A549 (cell line): ENCODE results near the gene AP2B1. TPM values are rescaled to one million over a fixed set of nuclear protein-coding genes. Genes with fewer than 3 reads are reported as not detected.

Source experiments
- ATAC-seq, 2 experiments: fragments of 200-7000 bp in 1 of 2; fragments of >200 bp in 1 of 2; cut with Nextera tagmentation in 1 of 2; cut with Tn5 transposase in 1 of 2; 3 replicates each; pipeline versions ENCODE4 v1.8.0 to v1.9.1; 2018 to 2020; ENCODE audit warnings: mild to moderate bottlenecking in 1 of 2, moderate library complexity in 1 of 2
- CTCF ChIA-PET: fragments of 300-600 bp; sonication (Branson Sonifier 250); formaldehyde crosslinking; extraction: SDS; loops from one replicate; lab custom pipeline; 2021; ENCODE audit warnings: antibody characterized with exemption, inconsistent platforms; lab: Yijun Ruan, JAX
- POLR2A ChIA-PET: fragments of 350-600 bp; formaldehyde crosslinking; extraction: SDS; loops from one replicate; lab custom pipeline; 2021; ENCODE audit warnings: antibody characterized with exemption, inconsistent platforms; lab: Yijun Ruan, JAX
- DNase-seq, 2 experiments: peaks; one replicate each; pipeline versions ENCODE4 v3.0.0 to v3.0.0-alpha.2; 2011 to 2016; ENCODE audit warnings: low read depth in 1 of 2, low spot score in 1 of 2
- FAIRE-seq: peaks from 2 replicates; lab custom pipeline; 2011; peaks lifted over from hg19 to GRCh38; lab: Jason Lieb, UNC
- H3K27ac ChIP-seq, 2 experiments: fragments of >200 bp; sonication (Bioruptor Twin); formaldehyde crosslinking; 3 replicates each; pipeline ENCODE4 v1.5.1; 2016 to 2017
- H3K4me1 ChIP-seq: fragments of >200 bp; sonication (Bioruptor Twin); formaldehyde crosslinking; 3 replicates; pipeline ENCODE4 v1.6.1; 2016
- H3K4me2 ChIP-seq: fragments of >200 bp; sonication (Bioruptor Twin); formaldehyde crosslinking; 3 replicates; pipeline ENCODE4 v1.6.1; 2016
- H3K4me3 ChIP-seq: fragments of >200 bp; sonication (Bioruptor Twin); formaldehyde crosslinking; 3 replicates; pipeline ENCODE4 v1.5.1; 2016
- H3K9me3 ChIP-seq: fragments of >200 bp; sonication (Bioruptor Twin); formaldehyde crosslinking; 3 replicates; pipeline ENCODE4 v1.6.1; 2016
- ATOH8 ChIP-seq: fragments of 250-450 bp; sonication (Bioruptor Pico); IDR thresholded peaks from 2 replicates; pipeline ENCODE4 v1.5.0; 2020; ENCODE audit warnings: low read depth, mild to moderate bottlenecking, moderate library complexity
- BCL3 ChIP-seq: fragments of >200 bp; sonication (Bioruptor Twin); formaldehyde crosslinking; IDR thresholded peaks from 3 replicates; pipeline ENCODE4 v1.6.1; 2016
- CBX2 ChIP-seq: fragments of 200-600 bp; sonication (generic); IDR thresholded peaks from 2 replicates; pipeline ENCODE4 v1.6.1; 2016; ENCODE audit warnings: low read depth, mild to moderate bottlenecking, borderline replicate concordance
- CTCF ChIP-seq: fragments of >200 bp; sonication (Bioruptor Twin); formaldehyde crosslinking; IDR thresholded peaks from 3 replicates; pipeline ENCODE4 v1.5.1; 2016
- E2F6 ChIP-seq: IDR thresholded peaks from 2 replicates; pipeline ENCODE4 v1.6.1; 2012; ENCODE audit warnings: low read depth, borderline replicate concordance
- EHF ChIP-seq: fragments of 250-450 bp; sonication (Bioruptor Pico); IDR thresholded peaks from 2 replicates; pipeline ENCODE4 v1.5.0; 2020; ENCODE audit warnings: mild to moderate bottlenecking
- GATA3 ChIP-seq: IDR thresholded peaks from 2 replicates; pipeline ENCODE4 v1.6.1; 2012; ENCODE audit warnings: borderline replicate concordance
- HEYL ChIP-seq: fragments of 250-450 bp; sonication (Bioruptor Pico); IDR thresholded peaks from 2 replicates; pipeline ENCODE4 v1.8.0; 2021; ENCODE audit warnings: mild to moderate bottlenecking, moderate library complexity
- JUN ChIP-seq, 2 experiments: fragments of >200 bp; sonication (Bioruptor Twin); formaldehyde crosslinking; IDR thresholded peaks; 2 replicates in 1 of 2; 3 replicates in 1 of 2; pipeline ENCODE4 v1.6.1; 2016 to 2017
- MAZ ChIP-seq: fragments of 150-350 bp; IDR thresholded peaks from 2 replicates; pipeline ENCODE4 v1.6.1; 2014; ENCODE audit warnings: antibody characterized with exemption, low read depth, low read length, borderline replicate concordance
- NR3C1 ChIP-seq: fragments of >200 bp; sonication (Bioruptor Twin); formaldehyde crosslinking; IDR thresholded peaks from 3 replicates; pipeline ENCODE4 v1.6.1; 2017
- PBX3 ChIP-seq: IDR thresholded peaks from 2 replicates; pipeline ENCODE4 v1.6.1; 2012
- PHF8 ChIP-seq: fragments of 200-600 bp; sonication (generic); IDR thresholded peaks from 2 replicates; pipeline ENCODE4 v1.6.1; 2016; ENCODE audit warnings: low read depth, mild to moderate bottlenecking, antibody characterized with exemption, moderate library complexity, borderline replicate concordance
- RFX5 ChIP-seq: fragments of 450-650 bp; IDR thresholded peaks from 2 replicates; pipeline ENCODE4 v1.7.1; 2014; ENCODE audit warnings: antibody characterized with exemption, mild to moderate bottlenecking, moderate library complexity
- WGBS: methylation state at CpG from one replicate; pipeline ENCODE4 v1.1.6; 2017; ENCODE audit errors: missing lambda C conversion rate; 5-methylcytosine and 5-hydroxymethylcytosine counted together
- polyA plus RNA-seq, 4 experiments: library from polyadenylated mRNA; depleted of rRNA in 3 of 4; stranded (reverse); fragments of >200 nt; fragmentation: RNase III in 1 of 4; extraction: RNeasy Plus Mini Kit Qiagen cat#74134 plus additional on column Dnase treatment in 1 of 4; gene quantifications; 2 replicates in 3 of 4; 3 replicates in 1 of 4; pipeline ENCODE4 v1.2.3, GENCODE V29; 2011 to 2017
- TF ChIP-seq, protein P1 (sequence below): IDR thresholded peaks from 2 replicates; pipeline ENCODE4 v1.6.1; 2012
- TF ChIP-seq, protein P2 (sequence below): fragments of 150-350 bp; IDR thresholded peaks from 2 replicates; pipeline ENCODE4 v1.6.1; 2014; ENCODE audit warnings: low read depth, mild to moderate bottlenecking, low read length

Gene AP2B1
- polyA plus RNA-seq, 2 of the 4 experiments (the other 2 are of a cell fraction), result 110 to 278 TPM

- TF ChIP-seq PHF8 (peak; percentile 67; the same call in 1 of the 2 replicates), GATA3 (0 out of 2 replicates have a peak, but pooled peaks have one; percentile 22), BCL3 (0 out of 3 replicates have a peak, but pooled peaks have one; percentile 29), RFX5 (no peak), CTCF (peak; percentile 94), PBX3 (0 out of 2 replicates have a peak, but pooled peaks have one; percentile 12), JUN (IDR thresholded peaks at IDR 0.05) (peak in 1 of 2 experiments; percentile 54; a peak in 1 of 5 replicates), E2F6 (peak; percentile 91)
- TF ChIP-seq, protein P1, sequence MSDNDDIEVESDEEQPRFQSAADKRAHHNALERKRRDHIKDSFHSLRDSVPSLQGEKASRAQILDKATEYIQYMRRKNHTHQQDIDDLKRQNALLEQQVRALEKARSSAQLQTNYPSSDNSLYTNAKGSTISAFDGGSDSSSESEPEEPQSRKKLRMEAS, result peak; percentile 93
These were observed 177.2 kb downstream of the AP2B1 start (continued) for GRCh38 chr17:35764123-35764991.

GRCh38 chr17:35765086-35765710 lies 178.1 kb downstream of the AP2B1 start:
- H3K27ac ChIP-seq, result peak overlapping the region in 1 of 2 experiments; percentile 87; a peak in 1 of 6 replicates
- ChIA-PET CTCF (interaction anchor here (0.5 to 43.9 kb wide), 15 partner anchors 8 to 189 kb away, joined by 3 to 2039 read pairs (median 8); partner anchors contain the start of genes C17orf50, GAS2L2, MMP28 and RASL10B), POLR2A (interaction anchor here (0.6 to 5.8 kb wide), 5 partner anchors 20 to 176 kb away, joined by 3 to 156 read pairs (median 5); partner anchors contain the start of genes MMP28 and TAF15)
- no peaks in the 10 kb centered on the region for H3K9me3 ChIP-seq
- H3K4me2 ChIP-seq, result peak overlapping the region; percentile 81
- no peak for FAIRE-seq
- no peak for DNase-seq
- WGBS, result 81% methylated on average over 11 of the region's 11 CpGs
- no peaks in the 10 kb centered on the region for H3K4me1 ChIP-seq
- no peak overlapping the region; the same call in 2 of the 3 replicates for H3K4me3 ChIP-seq
- no peak for ATAC-seq
- TF ChIP-seq CBX2, result no peak
- no peak for TF ChIP-seq NR3C1
- TF ChIP-seq, protein P2, sequence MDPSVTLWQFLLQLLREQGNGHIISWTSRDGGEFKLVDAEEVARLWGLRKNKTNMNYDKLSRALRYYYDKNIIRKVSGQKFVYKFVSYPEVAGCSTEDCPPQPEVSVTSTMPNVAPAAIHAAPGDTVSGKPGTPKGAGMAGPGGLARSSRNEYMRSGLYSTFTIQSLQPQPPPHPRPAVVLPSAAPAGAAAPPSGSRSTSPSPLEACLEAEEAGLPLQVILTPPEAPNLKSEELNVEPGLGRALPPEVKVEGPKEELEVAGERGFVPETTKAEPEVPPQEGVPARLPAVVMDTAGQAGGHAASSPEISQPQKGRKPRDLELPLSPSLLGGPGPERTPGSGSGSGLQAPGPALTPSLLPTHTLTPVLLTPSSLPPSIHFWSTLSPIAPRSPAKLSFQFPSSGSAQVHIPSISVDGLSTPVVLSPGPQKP, result no peak
- TF ChIP-seq ATOH8 (CRISPR knock-in tag), result no peak
- no peak for TF ChIP-seq EHF (CRISPR knock-in tag)
- TF ChIP-seq MAZ, result no peak
- TF ChIP-seq HEYL (CRISPR knock-in tag), result no peak
